NCI-H226 (cell line): ENCODE measurements around the gene SLC28A3.
A peak's percentile ranks its signal among the peaks of the same experiment; 100 is the strongest.
"Not testable (repeated sequence)": the region's sequence is repeated elsewhere in the genome, so short reads cannot be mapped to it uniquely, and the experiment has no call there.

Experiments used
- DNase-seq: peaks from one replicate; pipeline ENCODE4 v3.0.0-alpha.2; 2015

The SLC28A3 gene, protein sequence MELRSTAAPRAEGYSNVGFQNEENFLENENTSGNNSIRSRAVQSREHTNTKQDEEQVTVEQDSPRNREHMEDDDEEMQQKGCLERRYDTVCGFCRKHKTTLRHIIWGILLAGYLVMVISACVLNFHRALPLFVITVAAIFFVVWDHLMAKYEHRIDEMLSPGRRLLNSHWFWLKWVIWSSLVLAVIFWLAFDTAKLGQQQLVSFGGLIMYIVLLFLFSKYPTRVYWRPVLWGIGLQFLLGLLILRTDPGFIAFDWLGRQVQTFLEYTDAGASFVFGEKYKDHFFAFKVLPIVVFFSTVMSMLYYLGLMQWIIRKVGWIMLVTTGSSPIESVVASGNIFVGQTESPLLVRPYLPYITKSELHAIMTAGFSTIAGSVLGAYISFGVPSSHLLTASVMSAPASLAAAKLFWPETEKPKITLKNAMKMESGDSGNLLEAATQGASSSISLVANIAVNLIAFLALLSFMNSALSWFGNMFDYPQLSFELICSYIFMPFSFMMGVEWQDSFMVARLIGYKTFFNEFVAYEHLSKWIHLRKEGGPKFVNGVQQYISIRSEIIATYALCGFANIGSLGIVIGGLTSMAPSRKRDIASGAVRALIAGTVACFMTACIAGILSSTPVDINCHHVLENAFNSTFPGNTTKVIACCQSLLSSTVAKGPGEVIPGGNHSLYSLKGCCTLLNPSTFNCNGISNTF

DNA sequence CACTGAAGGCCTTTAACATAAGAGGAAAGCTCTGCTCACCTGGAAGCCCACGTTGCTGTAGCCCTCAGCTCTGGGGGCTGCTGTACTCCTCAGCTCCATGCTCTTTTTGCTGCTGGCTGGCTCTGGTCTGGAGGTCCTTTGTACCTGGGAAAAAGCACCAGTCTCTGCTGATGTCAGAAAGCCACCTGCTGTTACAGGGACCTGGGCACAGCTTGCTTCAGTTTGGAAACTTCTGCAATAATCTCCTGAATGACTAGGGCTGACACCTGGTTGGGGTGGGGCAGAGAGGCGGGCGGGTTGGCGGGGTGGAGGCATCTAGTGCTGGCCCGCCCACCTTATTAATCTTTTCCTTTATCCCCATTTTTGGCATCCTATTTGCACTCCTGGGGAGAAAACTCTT, at the start of gene SLC28A3:
Gene SLC28A3, minus strand, starts transcription at position 224 of the 400 bp plus-strand sequence. Its CDS starts 125 bp downstream, at position 99.
- no peak for DNase-seq

DNA sequence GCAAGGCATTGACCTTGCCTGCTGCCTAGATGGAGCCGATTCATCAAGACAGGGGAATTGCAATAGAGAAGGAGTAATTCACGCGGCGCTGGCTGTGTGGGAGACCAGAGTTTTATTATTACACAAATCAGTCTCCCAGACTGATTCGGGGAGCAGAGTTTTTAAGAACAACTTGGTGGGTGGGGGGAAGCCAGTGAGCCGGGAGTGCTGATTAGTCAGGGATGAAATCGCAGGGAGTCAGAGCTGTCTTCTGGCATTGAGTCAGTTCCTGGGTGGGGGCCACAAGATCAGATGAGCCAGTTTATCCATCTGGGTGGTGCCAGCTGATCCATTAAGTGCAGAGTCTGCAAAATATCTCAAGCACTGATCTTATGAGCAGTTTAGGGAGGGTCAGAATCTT, 49.7 kb upstream of the SLC28A3 start:
- peak; percentile 18 for DNase-seq

DNA sequence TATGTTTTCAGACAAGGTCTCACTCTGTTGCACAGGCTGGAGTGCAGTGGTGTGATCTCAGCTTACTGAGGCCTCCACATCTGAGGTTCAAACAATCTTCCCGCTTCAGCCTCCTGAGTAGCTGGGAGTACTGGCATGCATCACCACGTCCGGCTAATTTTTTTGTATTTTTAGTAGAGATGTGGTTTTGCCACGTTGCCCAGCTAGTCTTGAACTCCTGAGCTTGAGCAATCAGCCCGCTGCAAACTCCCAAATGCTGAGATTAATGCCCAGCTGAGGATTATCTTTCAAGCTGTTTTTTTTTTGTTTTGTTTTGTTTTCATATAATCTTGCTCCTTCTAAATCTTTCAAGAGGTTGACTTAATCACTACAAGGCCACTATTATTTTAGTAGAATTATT, 47.3 kb upstream of the SLC28A3 start:
- no peak for DNase-seq

DNA sequence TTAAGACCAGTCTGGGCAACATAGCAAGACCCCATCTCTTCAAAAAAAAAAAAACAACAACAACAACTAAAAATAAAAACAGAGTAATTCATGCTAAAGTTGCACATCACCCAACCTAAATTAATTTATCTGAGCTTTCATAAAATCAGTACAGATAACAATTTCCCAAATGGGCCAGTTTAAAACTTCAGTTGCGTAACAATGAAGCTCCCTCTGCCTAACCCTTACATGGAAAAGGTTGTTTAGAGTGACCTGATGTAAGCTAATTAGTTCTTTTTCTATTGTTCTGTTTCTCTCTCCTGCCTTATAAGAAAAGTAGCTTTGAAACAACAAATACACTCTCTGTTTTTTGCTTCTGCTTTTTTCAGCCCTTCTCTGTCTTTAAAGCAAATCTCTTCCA, 46.2 kb upstream of the SLC28A3 start:
- no peak for DNase-seq

DNA sequence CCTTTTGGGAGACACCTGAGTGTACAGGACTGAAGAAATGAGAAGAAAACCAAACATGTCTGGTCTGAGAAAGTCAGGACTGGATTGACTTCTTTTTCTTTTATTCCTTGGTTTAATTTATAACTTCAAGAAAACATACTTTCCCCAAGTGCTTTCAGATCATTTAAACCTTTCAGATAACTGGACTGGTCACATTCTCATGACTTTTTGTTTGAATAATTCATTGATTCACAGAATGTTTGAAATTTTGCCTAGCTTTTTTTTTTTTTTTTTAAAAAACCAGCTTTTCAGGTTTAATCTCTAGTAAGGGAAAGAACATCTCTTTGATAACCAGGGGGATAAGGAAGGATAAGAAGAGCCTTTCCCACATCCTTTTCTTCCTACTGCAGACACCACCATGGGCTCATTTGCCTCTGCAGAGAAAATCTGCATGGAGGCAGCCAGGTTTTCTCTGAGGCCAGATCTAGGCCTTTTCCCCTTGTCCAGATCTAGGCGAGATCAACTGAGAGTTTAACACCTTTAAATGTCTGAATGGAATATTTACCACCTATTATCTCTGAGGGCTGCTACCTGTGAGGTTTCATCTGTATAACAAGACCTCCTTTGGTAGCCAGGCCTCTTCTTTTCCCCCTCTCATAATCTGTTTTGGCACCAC, 45.0 kb upstream of the SLC28A3 start:
- no peak for DNase-seq

DNA sequence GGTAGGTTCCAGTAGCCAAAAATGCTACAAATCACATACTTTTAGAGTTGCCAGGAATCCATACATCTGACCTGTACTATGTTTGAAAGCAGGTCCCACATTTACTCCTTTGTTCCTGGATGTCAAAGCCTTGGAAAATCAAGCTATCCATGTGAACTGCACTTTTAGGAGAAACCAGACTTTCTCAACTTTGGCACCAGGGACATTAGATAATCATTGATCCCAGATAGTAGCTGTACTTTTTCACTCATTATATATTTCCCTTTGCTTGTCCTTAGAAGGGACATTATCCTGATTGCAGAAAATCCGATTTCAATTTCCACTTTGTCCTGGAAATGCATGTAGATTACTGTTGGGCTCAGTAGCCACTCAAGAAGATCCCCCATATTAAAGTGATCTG, 44.1 kb upstream of the SLC28A3 start:
- no peak for DNase-seq

DNA sequence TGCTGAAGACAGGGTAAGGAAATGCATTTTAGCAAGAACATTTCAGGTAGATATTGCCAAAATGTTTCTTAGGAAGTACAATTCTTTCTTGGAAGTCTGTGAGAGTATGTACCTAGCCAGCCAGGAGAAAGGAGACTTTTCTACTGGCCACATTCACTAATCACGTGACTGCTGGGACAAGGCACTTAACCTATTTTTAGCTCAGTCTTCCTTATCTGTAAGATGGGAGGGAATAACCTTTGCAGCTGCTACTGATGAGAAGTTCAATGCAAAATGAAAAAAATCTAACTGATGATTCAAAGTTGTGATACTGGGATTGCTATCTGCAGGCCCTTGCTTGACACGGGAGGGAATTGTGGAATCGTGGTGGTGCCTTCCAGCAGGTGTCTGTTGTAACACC, 42.6 kb upstream of the SLC28A3 start:
- DNase-seq = no peak

DNA sequence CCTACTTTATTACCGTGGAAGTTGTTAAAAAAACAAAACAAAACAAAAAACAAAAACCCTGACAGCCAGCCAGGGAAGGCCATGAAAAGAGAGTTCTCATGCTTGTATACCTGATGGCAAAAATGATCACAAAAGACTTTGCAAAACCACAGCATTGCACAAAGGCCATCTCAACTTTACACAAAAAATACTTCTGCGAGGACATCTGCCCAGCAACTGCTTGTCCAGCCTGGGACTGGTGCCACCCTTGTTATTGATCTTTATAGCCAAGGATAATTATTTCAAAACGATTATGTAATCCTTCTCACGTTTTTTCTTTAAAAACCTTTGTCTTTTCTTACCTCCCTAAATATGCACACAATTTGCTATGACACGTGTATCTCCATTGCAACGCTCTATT, 42.2 kb upstream of the SLC28A3 start:
- DNase-seq = no peak

DNA sequence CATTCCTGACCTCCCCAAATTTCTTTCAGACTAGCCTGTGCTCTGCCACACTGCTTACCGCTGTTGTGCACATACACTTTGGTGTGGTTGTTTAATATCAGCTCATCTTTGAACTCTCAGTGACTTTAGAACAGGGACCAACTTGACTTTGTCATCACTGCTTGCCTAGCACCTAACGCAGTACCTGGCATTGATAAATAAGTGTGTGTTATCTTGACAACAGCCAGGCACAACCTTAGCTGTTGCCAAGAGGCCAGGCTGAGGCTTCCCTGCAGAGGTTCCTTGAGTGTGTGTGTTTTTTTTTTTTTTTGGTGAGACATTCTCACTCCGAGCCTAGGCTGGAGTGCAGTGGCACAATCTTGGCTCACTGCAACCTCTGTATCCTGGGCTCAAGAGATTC, 41.0 kb upstream of the SLC28A3 start:
- no peak for DNase-seq

DNA sequence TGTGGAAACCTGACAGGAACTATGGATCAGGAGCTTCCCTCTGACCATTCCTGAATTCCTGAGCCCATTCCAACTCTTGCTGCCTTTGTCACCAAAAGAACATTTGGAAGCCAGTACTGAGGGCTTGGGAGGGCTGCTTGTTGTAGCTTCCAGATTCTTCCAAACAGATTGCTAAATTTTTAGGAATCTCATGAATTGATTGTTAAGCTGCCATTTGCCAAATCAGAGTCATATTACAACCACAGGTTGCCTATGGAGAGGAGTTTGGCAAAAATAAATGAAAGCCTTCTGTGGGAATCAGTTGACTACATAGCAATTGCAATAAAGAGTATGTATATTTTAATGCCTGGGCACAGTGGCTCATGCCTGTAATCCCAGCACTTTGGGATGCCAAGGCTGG, 39.2 kb upstream of the SLC28A3 start:
- DNase-seq = no peak

DNA sequence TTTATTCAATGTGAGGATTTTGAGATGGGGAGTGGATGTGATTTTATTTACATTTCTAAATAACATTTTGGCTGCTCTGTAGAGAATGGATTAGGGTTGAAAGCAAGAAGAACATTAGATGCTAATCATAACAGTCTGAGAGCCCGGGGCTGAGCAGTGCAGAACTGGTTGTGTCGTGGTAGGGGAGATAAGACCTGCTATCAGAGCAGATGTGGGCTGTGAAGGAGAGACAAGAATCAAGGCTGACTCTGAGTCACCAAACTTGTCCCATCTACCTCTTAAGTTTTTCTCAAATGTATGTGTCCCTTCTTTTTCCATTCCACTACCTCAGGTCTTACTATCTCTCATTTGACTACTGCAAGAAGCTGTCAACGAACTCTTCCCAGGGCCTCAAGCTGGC, 35.4 kb upstream of the SLC28A3 start:
- no peak for DNase-seq

DNA sequence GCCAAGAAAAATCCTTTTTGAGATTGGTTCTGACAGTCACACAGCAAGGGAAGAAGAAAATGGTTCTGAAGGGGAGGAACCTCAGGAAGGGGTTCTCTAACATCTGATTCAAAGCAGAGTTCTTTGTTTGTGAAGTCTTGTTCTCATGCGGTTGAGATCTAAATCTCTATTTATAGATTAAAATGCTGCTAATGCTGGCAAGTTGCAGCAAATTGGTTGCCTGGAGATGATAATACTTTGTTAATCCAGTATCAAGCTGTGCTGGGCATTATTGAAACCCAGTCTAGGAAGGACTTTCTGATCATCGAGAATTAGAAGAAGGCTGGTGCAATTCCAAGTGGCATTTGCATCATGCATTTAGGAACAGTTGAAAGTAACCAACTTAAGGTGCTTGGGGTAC, 34.0 kb upstream of the SLC28A3 start:
- DNase-seq = no peak

DNA sequence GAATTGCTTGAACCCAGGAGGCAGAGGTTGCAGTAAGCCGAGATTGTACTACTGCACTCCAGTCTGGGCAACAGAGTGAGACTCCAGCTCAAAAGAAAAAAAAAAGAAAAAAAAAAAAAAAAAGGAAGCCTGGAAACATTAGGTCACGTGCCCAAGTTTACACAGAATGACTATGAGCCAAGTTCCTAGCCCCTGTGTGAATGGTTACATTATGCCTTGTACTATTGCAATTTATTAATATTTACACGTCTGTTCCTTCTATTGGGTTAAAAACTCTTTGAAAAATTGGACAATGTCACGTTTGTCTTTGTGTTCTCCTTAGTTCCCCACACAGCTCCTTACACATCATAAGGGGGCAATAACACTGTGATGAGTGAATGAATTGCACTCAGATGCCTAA, 33.5 kb upstream of the SLC28A3 start:
- no peak for DNase-seq

DNA sequence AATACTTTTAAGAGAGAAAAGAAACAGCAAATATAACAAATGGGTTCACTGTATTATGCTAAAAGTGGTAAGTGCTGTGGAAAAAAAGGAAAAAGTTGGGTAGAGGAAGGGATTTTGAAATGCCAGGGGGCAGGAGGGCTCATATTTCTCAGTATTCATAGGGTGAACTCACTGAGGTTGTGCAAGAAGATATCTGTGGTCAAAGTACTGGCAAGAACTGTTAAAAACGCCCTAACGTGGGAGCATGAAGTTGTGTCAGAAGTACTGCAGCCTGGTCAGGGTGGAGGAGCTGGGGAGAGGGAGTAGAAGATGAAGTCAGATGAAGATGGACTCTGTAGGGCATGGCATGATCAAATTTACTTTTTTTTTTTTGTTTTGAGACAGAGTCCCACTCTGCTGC, 31.2 kb upstream of the SLC28A3 start:
- peak; percentile 94 for DNase-seq

DNA sequence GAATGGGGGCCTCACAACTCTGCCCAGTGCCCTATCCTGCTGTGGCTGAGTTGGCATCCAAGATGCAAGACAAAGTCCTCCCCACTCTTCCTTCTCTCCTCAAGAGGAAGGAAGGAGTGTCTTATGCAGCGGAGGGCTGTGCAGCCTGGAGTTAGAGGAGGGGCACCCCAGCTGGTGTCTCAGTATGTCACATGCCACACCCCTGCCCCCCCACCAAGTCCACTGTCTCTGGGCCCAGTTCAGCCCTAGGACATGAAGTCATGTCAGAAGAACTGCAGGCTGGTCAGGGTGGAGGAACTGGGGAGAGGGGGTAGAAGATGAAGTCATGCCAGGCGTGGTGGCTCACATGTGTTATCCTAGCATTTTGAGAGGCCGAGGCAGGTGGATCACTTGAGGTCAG, 28.0 kb upstream of the SLC28A3 start:
- no peak for DNase-seq

DNA sequence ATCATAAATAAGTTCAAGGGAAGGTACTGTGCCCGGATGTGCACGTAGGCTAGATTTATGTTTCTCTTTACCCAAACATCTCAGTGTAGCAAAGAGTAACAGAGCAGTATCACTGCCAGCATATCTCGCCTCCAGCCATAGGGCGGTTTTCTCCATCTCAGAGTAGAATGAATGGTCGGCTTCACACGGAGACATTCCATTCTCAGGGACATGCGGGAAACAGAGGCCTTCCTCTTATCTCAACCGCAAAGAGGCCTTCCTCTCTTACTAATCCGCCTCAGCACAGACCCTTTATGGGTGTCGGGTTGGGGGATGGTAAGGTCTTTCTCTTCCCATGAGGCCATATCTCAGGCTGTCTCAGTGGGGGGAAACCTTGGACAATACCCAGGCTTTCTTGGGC, 27.2 kb upstream of the SLC28A3 start:
- not testable (repeated sequence) for DNase-seq

DNA sequence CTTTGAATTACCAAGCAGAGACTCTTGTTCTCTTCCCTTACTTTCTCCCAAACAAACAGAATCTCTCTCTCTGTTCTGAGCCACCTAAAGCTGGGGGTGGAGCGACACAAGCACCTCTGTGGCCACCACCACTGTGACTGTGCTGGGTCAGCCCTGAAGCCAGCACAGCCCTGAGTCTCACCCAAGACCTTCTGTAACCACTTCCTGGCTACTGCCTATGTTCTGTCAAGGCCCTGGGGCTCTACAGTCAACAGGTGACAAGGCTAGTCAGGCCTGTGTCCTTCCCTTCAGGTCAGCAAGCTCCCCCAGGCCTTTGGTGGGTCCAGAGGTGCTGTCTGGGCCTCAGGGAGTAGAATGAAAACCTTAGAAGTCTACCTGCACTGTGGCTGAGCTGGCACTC, 26.1 kb upstream of the SLC28A3 start:
- DNase-seq = no peak

DNA sequence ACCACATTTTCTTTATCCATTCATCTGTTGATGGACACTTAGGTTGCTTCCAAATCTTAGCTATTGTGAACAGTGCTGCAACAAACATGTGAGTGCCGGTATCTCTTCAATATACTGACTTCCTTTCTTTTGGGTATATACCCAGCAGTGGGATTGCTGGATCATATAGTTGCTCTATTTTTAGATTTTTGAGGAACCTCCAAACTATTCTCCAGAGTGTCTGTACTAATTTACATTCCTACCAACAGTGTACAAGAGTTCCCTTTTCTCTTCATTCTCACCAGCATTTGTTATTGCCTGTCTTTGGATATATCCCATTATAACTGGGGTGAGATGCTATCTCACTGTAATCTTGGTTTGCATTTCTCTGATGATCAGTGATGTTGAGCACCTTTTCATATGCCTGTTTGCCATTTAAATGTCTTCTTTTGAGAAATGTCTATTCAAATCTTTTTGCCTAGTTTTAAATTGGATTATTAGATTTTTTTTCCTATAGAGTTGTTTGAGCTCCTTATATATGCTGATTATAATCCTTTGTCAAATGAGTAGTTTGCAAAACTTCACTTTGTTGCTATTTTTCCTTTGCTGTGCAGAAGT, 24.4 kb upstream of the SLC28A3 start:
- not testable (repeated sequence) for DNase-seq

DNA sequence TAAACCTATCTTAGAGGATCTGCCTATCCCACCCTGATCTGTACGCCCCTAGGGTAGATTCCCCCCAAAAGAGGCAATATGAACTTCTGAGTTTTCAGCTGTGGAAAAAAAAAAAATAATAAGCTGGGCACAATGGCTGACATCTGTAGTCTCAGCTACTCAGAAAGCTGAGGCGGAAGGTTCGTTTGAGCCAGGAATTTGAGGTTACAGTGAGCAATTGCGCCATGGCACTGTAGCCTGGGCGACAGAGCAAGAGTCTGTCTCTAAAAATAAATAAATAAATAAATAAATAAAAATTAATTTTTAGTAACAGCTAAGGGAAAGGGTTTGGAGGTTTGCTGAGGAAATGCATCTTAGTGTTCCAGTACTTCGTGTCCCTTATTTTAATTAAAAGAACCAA, 21.1 kb upstream of the SLC28A3 start:
- DNase-seq = no peak

DNA sequence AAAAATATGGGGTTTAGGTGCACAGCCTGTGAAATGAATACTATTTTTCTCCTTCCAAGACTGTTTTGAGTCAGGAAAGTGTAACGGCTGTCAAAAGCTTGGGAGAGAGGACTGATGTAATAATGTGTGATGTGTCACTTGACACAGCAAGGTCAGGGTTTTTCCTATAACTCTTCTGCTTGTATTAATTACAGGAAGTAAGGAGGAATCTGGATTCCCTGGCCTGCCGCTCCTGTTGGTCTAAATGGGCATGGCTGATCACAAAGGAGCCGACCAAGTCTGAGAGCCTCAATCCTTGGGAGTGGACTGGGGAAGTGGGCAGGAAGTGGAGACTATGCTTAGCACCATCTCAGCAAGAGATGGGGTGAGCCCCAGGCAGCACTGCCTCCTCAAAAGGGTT, 16.7 kb upstream of the SLC28A3 start:
- DNase-seq = no peak

DNA sequence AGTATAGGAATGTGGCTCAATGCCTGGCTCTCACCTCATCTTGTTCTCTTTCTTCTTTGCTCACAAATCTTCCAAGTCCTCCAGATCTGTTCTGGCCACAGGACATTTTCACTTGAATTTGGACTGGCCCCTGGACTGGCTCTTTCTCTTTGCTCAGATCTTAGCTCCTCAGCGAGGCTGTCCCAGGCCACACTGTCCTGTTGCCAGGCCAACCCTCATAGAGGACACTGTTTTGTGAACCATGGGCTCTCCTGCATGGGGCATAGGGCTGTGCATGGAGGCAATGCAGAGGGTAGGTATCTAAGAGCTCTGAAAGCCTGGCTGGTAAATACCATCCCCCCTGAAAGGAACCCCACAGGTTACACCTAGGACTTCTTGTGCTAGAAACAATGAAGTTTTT, 13.5 kb upstream of the SLC28A3 start:
- no peak for DNase-seq

DNA sequence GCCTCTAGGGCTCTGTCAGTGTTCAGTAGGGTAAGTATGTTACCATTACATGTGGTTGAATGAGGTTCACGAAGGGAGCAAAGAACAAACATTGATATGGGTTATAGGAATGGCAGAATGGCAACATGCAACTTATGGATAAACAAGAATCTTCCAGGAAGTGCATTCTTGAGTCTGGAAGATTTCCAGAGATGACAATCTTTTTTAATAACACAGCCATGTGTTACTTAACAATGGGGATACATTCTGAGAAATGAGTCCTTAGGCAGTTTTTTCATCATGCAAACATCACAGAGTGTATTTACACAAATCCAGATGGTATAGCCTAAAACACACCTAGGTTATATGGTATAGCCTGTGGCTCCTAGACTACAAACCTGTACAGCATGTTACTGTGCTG, 9.1 kb upstream of the SLC28A3 start:
- DNase-seq = no peak

DNA sequence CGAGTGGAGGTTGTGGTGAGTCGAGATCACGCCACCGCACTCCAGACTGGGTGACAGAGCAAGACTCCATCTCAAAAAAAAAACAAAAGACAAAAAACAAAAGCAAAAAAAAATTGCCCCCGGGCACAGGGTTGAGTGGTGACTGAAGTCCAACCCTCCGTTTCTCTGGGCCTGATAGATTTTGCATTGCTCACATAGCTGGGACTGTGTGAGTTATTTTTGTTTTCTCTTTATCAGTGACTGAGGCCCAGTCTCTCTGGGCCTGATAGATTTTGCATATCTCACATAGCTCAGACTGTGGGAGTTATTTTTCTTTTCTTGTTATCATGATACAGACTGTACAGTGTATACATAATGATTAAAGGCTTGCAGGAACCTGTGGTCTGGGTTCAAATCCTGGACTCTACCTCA, 2.6 kb upstream of the SLC28A3 start:
- peak; percentile 95 for DNase-seq

DNA sequence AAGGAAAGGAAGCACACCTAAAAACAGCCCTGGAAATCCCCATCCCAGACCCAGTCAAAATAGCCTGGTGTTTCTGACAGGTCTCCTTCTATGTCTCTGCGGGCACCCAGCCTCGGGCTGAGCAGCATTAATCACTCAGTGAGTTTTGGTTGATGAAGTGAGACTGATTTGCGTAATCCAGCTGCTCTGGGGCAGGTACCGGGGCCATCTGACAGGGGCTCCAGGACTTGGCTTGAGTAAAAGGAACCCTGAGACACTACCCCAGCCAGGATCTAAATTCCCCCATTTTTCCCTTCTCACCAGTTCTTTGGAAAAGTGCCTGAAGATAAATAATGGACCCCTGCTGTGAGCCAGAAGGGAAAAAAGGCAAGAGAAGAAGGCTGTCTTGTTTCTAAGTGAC, 596 bp downstream of the SLC28A3 start:
- DNase-seq = peak; percentile 50
